Adipocyte (in vitro differentiated cells): ENCODE data around the gene BORCS6.

Experiments used
- DNase-seq: peaks from one replicate; pipeline ENCODE4 v3.0.0-alpha.2; 2015; ENCODE audit warnings: low read depth
- H3K27me3 ChIP-seq: replicated peaks from 2 replicates; pipeline ENCODE4 v1.7.0; 2013; ENCODE audit warnings: mild to moderate bottlenecking, low read length, moderate library complexity; ENCODE audit not compliant: control insufficient read depth, insufficient read depth
- H3K36me3 ChIP-seq: 2 replicates; pipeline ENCODE4 v1.7.0; 2013; ENCODE audit warnings: low read length, mild to moderate bottlenecking, moderate library complexity; ENCODE audit not compliant: control insufficient read depth, insufficient read depth, severe bottlenecking
- H3K4me1 ChIP-seq: 2 replicates; pipeline ENCODE4 v1.7.0; 2013; ENCODE audit warnings: mild to moderate bottlenecking, low read length, moderate library complexity; ENCODE audit not compliant: control insufficient read depth, insufficient read depth
- H3K4me3 ChIP-seq: 2 replicates; pipeline ENCODE4 v1.7.0; 2013; ENCODE audit warnings: mild to moderate bottlenecking, low read length, moderate library complexity
- H3K9ac ChIP-seq: 2 replicates; pipeline ENCODE4 v1.7.0; 2013; ENCODE audit warnings: mild to moderate bottlenecking, low read length, moderate library complexity
- H3K9me3 ChIP-seq: 2 replicates; pipeline ENCODE4 v1.7.0; 2013; ENCODE audit warnings: mild to moderate bottlenecking, low read length, moderate library complexity; ENCODE audit not compliant: control insufficient read depth

Gene BORCS6

GRCh38 chr17:8142887-8143580 is 46.9 kb downstream of the BORCS6 start:
- H3K9ac ChIP-seq: no peak overlapping the region
- peaks cover 89% of the 10 kb centered on the region for H3K36me3 ChIP-seq
- no peak overlapping the region for H3K4me3 ChIP-seq
- H3K27me3 ChIP-seq: no peaks in the 10 kb centered on the region
- DNase-seq: no peak
- peaks cover 13% of the 10 kb centered on the region for H3K4me1 ChIP-seq
- H3K9me3 ChIP-seq: no peaks in the 10 kb centered on the region

- H3K4me1 ChIP-seq: peaks cover 14% of the 10 kb centered on the region
- H3K36me3 ChIP-seq: peaks cover 87% of the 10 kb centered on the region
- H3K4me3 ChIP-seq: no peak overlapping the region
- no peaks in the 10 kb centered on the region for H3K27me3 ChIP-seq
- H3K9me3 ChIP-seq: no peaks in the 10 kb centered on the region
- peak overlapping the region; percentile 49 for H3K9ac ChIP-seq
- DNase-seq: no peak
These were observed 47.7 kb downstream of the BORCS6 start for GRCh38 chr17:8142158-8142886.

- peak overlapping the region; percentile 49 for H3K9ac ChIP-seq
- H3K27me3 ChIP-seq: no peaks in the 10 kb centered on the region
- peaks cover 14% of the 10 kb centered on the region for H3K4me1 ChIP-seq
- no peaks in the 10 kb centered on the region for H3K9me3 ChIP-seq
- DNase-seq: no peak
- H3K36me3 ChIP-seq: peaks cover 82% of the 10 kb centered on the region
- no peak overlapping the region for H3K4me3 ChIP-seq
These were observed 48.2 kb downstream of the BORCS6 start for GRCh38 chr17:8141741-8142140.

GRCh38 chr17:8141045-8141444 is 48.9 kb downstream of the BORCS6 start:
- Histone ChIP-seq H3K9ac (peak overlapping the region; percentile 27), H3K4me1 (peaks cover 14% of the 10 kb centered on the region), H3K36me3 (peaks cover 75% of the 10 kb centered on the region), H3K27me3 (no peaks in the 10 kb centered on the region), H3K4me3 (no peak overlapping the region), H3K9me3 (no peaks in the 10 kb centered on the region)
- DNase-seq: no peak

GRCh38 chr17:8140065-8141029 is 49.6 kb downstream of the BORCS6 start:
- Histone ChIP-seq H3K9me3 (no peaks in the 10 kb centered on the region), H3K9ac (peak overlapping the region; percentile 42), H3K36me3 (peaks cover 68% of the 10 kb centered on the region), H3K4me1 (peaks cover 14% of the 10 kb centered on the region), H3K27me3 (no peaks in the 10 kb centered on the region), H3K4me3 (no peak overlapping the region)
- no peak for DNase-seq

- H3K4me1 ChIP-seq: peaks cover 14% of the 10 kb centered on the region
- no peaks in the 10 kb centered on the region for H3K9me3 ChIP-seq
- peak overlapping the region; percentile 50 for H3K4me3 ChIP-seq
- peaks cover 53% of the 10 kb centered on the region for H3K36me3 ChIP-seq
- peak; percentile 99 for DNase-seq
- H3K9ac ChIP-seq: peak overlapping the region; percentile 69
- no peaks in the 10 kb centered on the region for H3K27me3 ChIP-seq
These were observed 51.2 kb downstream of the BORCS6 start for GRCh38 chr17:8138672-8139371.

GRCh38 chr17:8138374-8138671 is 51.7 kb downstream of the BORCS6 start:
- peaks cover 49% of the 10 kb centered on the region for H3K36me3 ChIP-seq
- peak overlapping the region; percentile 69 for H3K9ac ChIP-seq
- peak overlapping the region; percentile 50 for H3K4me3 ChIP-seq
- peaks cover 14% of the 10 kb centered on the region for H3K4me1 ChIP-seq
- H3K9me3 ChIP-seq: no peaks in the 10 kb centered on the region
- no peak for DNase-seq
- H3K27me3 ChIP-seq: no peaks in the 10 kb centered on the region
